Lung (tissue), 12 donors: ENCODE measurements around the gene AVP. TPM values are rescaled to one million over a fixed set of nuclear protein-coding genes. Genes with fewer than 3 reads are reported as not detected.

ENCODE experiments used
- ATAC-seq: fragments of 200-7000 bp; cut with Tn5 transposase; one replicate; pipeline ENCODE4 v1.9.1; 2020; ENCODE audit warnings: moderate number of reproducible peaks; ENCODE audit not compliant: insufficient read depth, low FRiP score
- DNase-seq, 3 donors: peaks; one replicate each; pipeline ENCODE4 v3.0.0-alpha.2; 2013 to 2017
- H3K27ac ChIP-seq, 2 donors: one replicate each; pipeline ENCODE4 v1.5.1; 2013; ENCODE audit warnings: mild to moderate bottlenecking in 2 of 2, moderate library complexity in 2 of 2, control low read depth in 1 of 2, inconsistent platforms in 1 of 2, low read depth in 1 of 2, low read length in 1 of 2
- H3K27me3 ChIP-seq, 3 donors: one replicate each; pipeline ENCODE4 v1.5.1; 2013; ENCODE audit warnings: low read length in 2 of 3; ENCODE audit not compliant: control insufficient read depth in 3 of 3, insufficient read depth in 3 of 3
- H3K36me3 ChIP-seq, 4 donors: one replicate each; pipeline ENCODE4 v1.5.1; 2013; ENCODE audit warnings: low read length in 4 of 4, mild to moderate bottlenecking in 1 of 4, moderate library complexity in 1 of 4; ENCODE audit not compliant: control insufficient read depth in 4 of 4, insufficient read depth in 4 of 4
- H3K4me1 ChIP-seq, 5 donors: one replicate each; pipeline ENCODE4 v1.5.1; 2013; ENCODE audit warnings: low read length in 5 of 5, mild to moderate bottlenecking in 2 of 5, moderate library complexity in 1 of 5; ENCODE audit not compliant: control insufficient read depth in 5 of 5, insufficient read depth in 5 of 5
- H3K4me3 ChIP-seq: one replicate; pipeline ENCODE4 v1.5.1; 2013; ENCODE audit warnings: mild to moderate bottlenecking, control low read depth, moderate library complexity
- H3K9ac ChIP-seq, 2 donors: one replicate each; pipeline ENCODE4 v1.5.1; 2013; ENCODE audit warnings: low read length in 2 of 2, control low read depth in 1 of 2; ENCODE audit not compliant: insufficient read depth in 1 of 2
- H3K9me3 ChIP-seq, 4 donors: one replicate each; pipeline ENCODE4 v1.5.1; 2013; ENCODE audit warnings: low read length in 3 of 4, mild to moderate bottlenecking in 1 of 4, moderate library complexity in 1 of 4; ENCODE audit not compliant: control insufficient read depth in 4 of 4, insufficient read depth in 3 of 4
- CTCF ChIP-seq: IDR thresholded peaks from 2 replicates; pipeline ENCODE4 v1.5.1; 2012; ENCODE audit warnings: mild to moderate bottlenecking; ENCODE audit errors: control extremely low read depth, extremely low read depth
- WGBS, 2 donors: extraction: QIAGEN DNeasy Blood & Tissue Kit; methylation state at CpG; one replicate each; pipeline ENCODE4 v1.1.7; 2013; 5-methylcytosine and 5-hydroxymethylcytosine counted together
- polyA plus RNA-seq, 2 donors: library from polyadenylated mRNA; stranded (reverse); fragments of 200-250 nt; gene quantifications; one replicate each; pipeline ENCODE4 v1.2.1, GENCODE V29; 2013
- total RNA-seq, 2 donors: library from RNA; depleted of rRNA in 1 of 2; stranded (reverse); fragments of >200 nt in 1 of 2; gene quantifications; one replicate each; pipeline ENCODE4 v1.2.1, GENCODE V29; 2014 to 2021
- donor health status: control.
- donor health status: control.
- donor health status: Bipolar disorder and iron deficiency.
- donor health status: healthy.
- donor health status: DM: yes; HTN: yes; CAD: no.

The AVP gene
- total and polyA plus RNA-seq, 4 donors = not detected

- H3K9me3 ChIP-seq = peaks cover 0 to 6% (median 0%) of the 10 kb centered on the region in 4 donors
- H3K4me3 ChIP-seq = no peak overlapping the region
- peaks cover 0 to 3% (median 0%) of the 10 kb centered on the region in 5 donors for H3K4me1 ChIP-seq
- 3 to 5% methylated on average over 1 of the region's 1 CpG for WGBS, 2 donors
- H3K27me3 ChIP-seq = peaks cover 0 to 4% (median 0%) of the 10 kb centered on the region in 3 donors
- DNase-seq (no peak), ATAC-seq (no peak)
- no peak overlapping the region for H3K9ac ChIP-seq
- H3K27ac ChIP-seq = no peak overlapping the region
- TF ChIP-seq CTCF = no peak
- H3K36me3 ChIP-seq = no peaks in the 10 kb centered on the region
These were observed 6.0 kb upstream of the AVP start for GRCh38 chr20:3090565-3090964.

DNA sequence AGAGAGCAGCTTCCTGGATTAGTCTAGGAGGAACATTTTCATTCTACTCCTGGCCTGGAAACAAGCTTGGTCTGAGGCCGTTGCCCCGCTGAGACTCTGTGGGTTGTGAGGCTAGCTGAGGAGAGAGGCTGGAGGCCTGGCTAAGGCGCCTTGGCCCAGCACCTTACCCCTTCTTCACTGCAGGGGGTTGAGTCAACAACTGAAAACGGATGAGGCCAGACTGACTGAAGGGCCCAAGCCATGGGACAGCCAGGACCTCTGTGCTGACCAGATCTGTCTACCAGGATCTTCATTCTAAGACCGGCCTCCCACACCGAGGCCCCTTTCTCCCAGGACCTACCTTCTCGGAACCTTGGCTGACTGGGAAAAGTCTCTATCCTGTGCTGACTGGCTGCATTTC, 3.5 kb upstream of the AVP start:
- DNase-seq (no peak), ATAC-seq (no peak)
- no peaks in the 10 kb centered on the region for H3K36me3 ChIP-seq
- peaks cover 0 to 6% (median 0%) of the 10 kb centered on the region in 4 donors for H3K9me3 ChIP-seq
- H3K4me3 ChIP-seq = no peak overlapping the region
- H3K9ac ChIP-seq = no peak overlapping the region
- H3K4me1 ChIP-seq = peaks cover 0 to 3% (median 0%) of the 10 kb centered on the region in 5 donors
- TF ChIP-seq CTCF = no peak
- WGBS, 2 donors = 79 to 85% methylated on average over 7 of the region's 7 CpGs
- H3K27ac ChIP-seq = no peak overlapping the region
- peaks cover 0 to 14% (median 7%) of the 10 kb centered on the region in 3 donors for H3K27me3 ChIP-seq

- Histone ChIP-seq H3K4me1 (peaks cover 0 to 8% (median 0%) of the 10 kb centered on the region in 5 donors), H3K27ac (no peak overlapping the region), H3K27me3 (peaks cover 0 to 32% (median 21%) of the 10 kb centered on the region in 3 donors), H3K36me3 (no peaks in the 10 kb centered on the region), H3K9me3 (peaks cover 0 to 3% (median 0%) of the 10 kb centered on the region in 4 donors), H3K4me3 (no peak overlapping the region), H3K9ac (no peak overlapping the region)
- no peak for TF ChIP-seq CTCF
- WGBS, 2 donors = 94 to 96% methylated on average over 8 of the region's 8 CpGs
- ATAC-seq (no peak), DNase-seq (no peak)
These were observed 1.1 kb upstream of the AVP start for GRCh38 chr20:3085571-3086072.

DNA sequence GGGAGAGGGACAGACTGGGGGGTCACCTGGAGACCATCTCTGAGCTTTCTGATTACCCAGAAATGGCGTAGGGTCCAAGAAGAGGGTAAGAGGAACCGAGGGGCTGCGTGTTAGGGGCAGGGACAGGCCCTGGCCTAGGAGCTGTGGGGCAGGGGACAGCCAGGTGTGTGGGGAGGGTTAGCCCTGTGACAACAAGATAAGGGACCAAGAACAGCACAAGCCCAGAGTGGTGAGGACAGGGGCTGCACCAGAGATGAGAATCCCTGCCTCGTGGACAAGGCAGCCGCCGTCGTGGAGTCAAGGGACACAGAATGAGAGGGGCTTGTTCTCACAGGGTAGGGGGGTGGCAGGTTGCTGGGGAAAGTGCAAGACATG, 449 bp upstream of the AVP start:
- H3K27me3 ChIP-seq = peaks cover 0 to 34% (median 23%) of the 10 kb centered on the region in 3 donors
- no peak for TF ChIP-seq CTCF

More for the DNA sequence above, 449 bp upstream of the AVP start:
- Histone ChIP-seq H3K4me3 (no peak overlapping the region), H3K36me3 (no peaks in the 10 kb centered on the region), H3K27ac (no peak overlapping the region), H3K9me3 (peaks cover 0 to 4% (median 0%) of the 10 kb centered on the region in 4 donors), H3K4me1 (peaks cover 0 to 8% (median 0%) of the 10 kb centered on the region in 5 donors), H3K9ac (no peak overlapping the region)
- 82 to 83% methylated on average over 7 of the region's 7 CpGs for WGBS, 2 donors
- ATAC-seq (no peak), DNase-seq (no peak)
